HG02943 (cell line): ENCODE results near the gene CPPED1.

Source experiments
- ATAC-seq: cut with Tn5 transposase; IDR thresholded peaks from one replicate; pipeline ENCODE4 v1.9.1; 2021; ENCODE audit warnings: mild to moderate bottlenecking, low read depth, moderate library complexity; ENCODE audit not compliant: unreplicated experiment

Gene CPPED1

GRCh38 chr16:12613131-12613991 is 190.3 kb downstream of the CPPED1 start:
- no peak for ATAC-seq

GRCh38 chr16:12612598-12613101 is 191.0 kb downstream of the CPPED1 start:
- no peak for ATAC-seq

GRCh38 chr16:12611916-12612597 is 191.6 kb downstream of the CPPED1 start:
- ATAC-seq = no peak

GRCh38 chr16:12611006-12611477 is 192.6 kb downstream of the CPPED1 start:
- no peak for ATAC-seq

- no peak for ATAC-seq
Measured at GRCh38 chr16:12609937-12610699, 193.6 kb downstream of the CPPED1 start.
